WTC11 (cell line): ENCODE results near the gene TMEM144.

Source experiments
- ATF2 ChIP-seq: sonication (generic); formaldehyde crosslinking; IDR thresholded peaks from 2 replicates; pipeline ENCODE4 v1.8.1; 2022; ENCODE audit warnings: low read depth, missing genetic modification reagents, borderline replicate concordance
- ATF6 ChIP-seq: sonication (generic); formaldehyde crosslinking; IDR thresholded peaks from 2 replicates; pipeline ENCODE4 v1.8.1; 2023; ENCODE audit warnings: mild to moderate bottlenecking, missing genetic modification reagents
- ETV6 ChIP-seq: sonication (generic); formaldehyde crosslinking; IDR thresholded peaks from 2 replicates; pipeline ENCODE4 v1.8.1; 2022; ENCODE audit warnings: mild to moderate bottlenecking, missing genetic modification reagents
- IRF2 ChIP-seq: sonication (generic); formaldehyde crosslinking; IDR thresholded peaks from 2 replicates; pipeline ENCODE4 v1.8.0; 2022; ENCODE audit warnings: low read depth, missing genetic modification reagents, borderline replicate concordance
- NFE2L1 ChIP-seq: sonication (generic); formaldehyde crosslinking; IDR thresholded peaks from 2 replicates; pipeline ENCODE4 v1.8.1; 2023; ENCODE audit warnings: missing genetic modification reagents
- NFYB ChIP-seq: sonication (generic); formaldehyde crosslinking; conservative IDR thresholded peaks from 2 replicates; pipeline ENCODE4 v1.8.0; 2022; ENCODE audit warnings: low read depth, missing genetic modification reagents
- RELA ChIP-seq: sonication (generic); formaldehyde crosslinking; IDR thresholded peaks from 2 replicates; pipeline ENCODE4 v1.8.1; 2022; ENCODE audit warnings: missing genetic modification reagents, mild to moderate bottlenecking, borderline replicate concordance
- SP1 ChIP-seq: sonication (generic); formaldehyde crosslinking; conservative IDR thresholded peaks from 2 replicates; pipeline ENCODE4 v1.8.1; 2022; ENCODE audit warnings: missing genetic modification reagents
- TCF7 ChIP-seq: sonication (generic); formaldehyde crosslinking; IDR thresholded peaks from 2 replicates; pipeline ENCODE4 v1.8.0; 2022; ENCODE audit warnings: mild to moderate bottlenecking, low read depth, missing genetic modification reagents, moderate library complexity
- USF2 ChIP-seq: sonication (generic); formaldehyde crosslinking; IDR thresholded peaks from 2 replicates; pipeline ENCODE4 v1.8.1; 2023; ENCODE audit warnings: mild to moderate bottlenecking, missing genetic modification reagents, moderate library complexity
- TF ChIP-seq, protein P1 (sequence below): fragments of 200-600 bp; IDR thresholded peaks from 2 replicates; pipeline ENCODE4 v1.8.0; 2022; ENCODE audit warnings: antibody characterized with exemption
- TF ChIP-seq, protein P2 (sequence below): sonication (generic); formaldehyde crosslinking; IDR thresholded peaks from 2 replicates; pipeline ENCODE4 v1.8.0; 2022; ENCODE audit warnings: mild to moderate bottlenecking, missing genetic modification reagents

- TF ChIP-seq IRF2 (CRISPR knock-in tag) (no peak), USF2 (no peak), SP1 (no peak), RELA (CRISPR knock-in tag) (no peak), ETV6 (no peak), NFE2L1 (no peak), ATF2 (CRISPR knock-in tag) (no peak), TCF7 (CRISPR knock-in tag) (no peak), ATF6 (CRISPR knock-in tag) (no peak), NFYB (CRISPR knock-in tag) (no peak)
- TF ChIP-seq, protein P1, sequence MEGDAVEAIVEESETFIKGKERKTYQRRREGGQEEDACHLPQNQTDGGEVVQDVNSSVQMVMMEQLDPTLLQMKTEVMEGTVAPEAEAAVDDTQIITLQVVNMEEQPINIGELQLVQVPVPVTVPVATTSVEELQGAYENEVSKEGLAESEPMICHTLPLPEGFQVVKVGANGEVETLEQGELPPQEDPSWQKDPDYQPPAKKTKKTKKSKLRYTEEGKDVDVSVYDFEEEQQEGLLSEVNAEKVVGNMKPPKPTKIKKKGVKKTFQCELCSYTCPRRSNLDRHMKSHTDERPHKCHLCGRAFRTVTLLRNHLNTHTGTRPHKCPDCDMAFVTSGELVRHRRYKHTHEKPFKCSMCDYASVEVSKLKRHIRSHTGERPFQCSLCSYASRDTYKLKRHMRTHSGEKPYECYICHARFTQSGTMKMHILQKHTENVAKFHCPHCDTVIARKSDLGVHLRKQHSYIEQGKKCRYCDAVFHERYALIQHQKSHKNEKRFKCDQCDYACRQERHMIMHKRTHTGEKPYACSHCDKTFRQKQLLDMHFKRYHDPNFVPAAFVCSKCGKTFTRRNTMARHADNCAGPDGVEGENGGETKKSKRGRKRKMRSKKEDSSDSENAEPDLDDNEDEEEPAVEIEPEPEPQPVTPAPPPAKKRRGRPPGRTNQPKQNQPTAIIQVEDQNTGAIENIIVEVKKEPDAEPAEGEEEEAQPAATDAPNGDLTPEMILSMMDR, result no peak
- TF ChIP-seq, protein P2, sequence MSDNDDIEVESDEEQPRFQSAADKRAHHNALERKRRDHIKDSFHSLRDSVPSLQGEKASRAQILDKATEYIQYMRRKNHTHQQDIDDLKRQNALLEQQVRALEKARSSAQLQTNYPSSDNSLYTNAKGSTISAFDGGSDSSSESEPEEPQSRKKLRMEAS (CRISPR knock-in tag), result no peak
Observed at GRCh38 chr4:158211222-158211621, 936 bp downstream of the TMEM144 start.
